GM21360 (cell line): ENCODE data around the gene FABP3.

ENCODE experiments used
- ATAC-seq: cut with Tn5 transposase; IDR thresholded peaks from one replicate; pipeline ENCODE4 v1.9.1; 2021; ENCODE audit warnings: mild to moderate bottlenecking, moderate library complexity; ENCODE audit not compliant: unreplicated experiment

The FABP3 gene

DNA sequence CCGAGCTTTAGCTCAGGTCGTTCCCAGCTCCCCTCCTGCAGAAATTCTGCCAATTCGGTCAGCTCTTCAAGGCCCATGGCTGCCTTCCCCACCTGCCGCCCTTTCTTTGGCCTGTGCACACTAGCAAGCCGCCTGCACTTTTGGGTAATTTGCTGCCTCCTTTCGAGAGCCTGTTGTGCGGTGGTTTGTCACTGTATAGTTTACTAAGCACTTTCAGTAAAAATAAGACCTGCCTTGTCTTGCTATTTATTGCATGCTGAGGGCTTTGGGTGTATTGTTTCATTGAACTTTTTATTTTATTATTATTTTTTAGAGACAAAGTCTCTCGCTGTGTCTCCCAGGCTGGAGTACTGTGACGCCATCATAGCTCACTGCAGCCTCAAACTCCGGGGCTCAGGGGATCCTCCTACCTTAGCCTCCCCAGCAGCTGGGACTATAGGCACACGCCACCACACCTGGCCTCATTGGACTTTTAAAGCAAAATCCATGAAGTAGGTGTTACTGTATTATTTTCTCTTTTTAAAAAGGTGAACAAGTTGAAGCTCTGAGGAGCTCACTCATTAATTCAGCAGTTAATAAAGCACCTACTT lies 1.1 kb upstream of the FABP3 start:
- ATAC-seq = no peak

DNA sequence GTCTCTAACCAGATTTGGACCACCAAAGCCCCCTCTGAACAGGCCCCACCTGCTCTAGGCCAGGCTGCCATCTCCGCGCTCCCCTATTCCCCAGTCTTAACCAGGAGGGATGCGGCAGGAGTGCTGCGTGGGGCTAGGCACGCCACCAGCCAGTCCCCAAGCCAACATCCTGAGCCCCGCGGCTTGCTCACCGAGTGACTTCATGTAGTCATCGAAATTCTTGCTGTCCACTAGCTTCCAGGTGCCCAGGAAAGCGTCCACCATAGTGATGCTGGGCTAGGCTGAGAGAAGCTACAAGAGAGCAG lies 173 bp downstream of the FABP3 start:
- no peak for ATAC-seq

DNA sequence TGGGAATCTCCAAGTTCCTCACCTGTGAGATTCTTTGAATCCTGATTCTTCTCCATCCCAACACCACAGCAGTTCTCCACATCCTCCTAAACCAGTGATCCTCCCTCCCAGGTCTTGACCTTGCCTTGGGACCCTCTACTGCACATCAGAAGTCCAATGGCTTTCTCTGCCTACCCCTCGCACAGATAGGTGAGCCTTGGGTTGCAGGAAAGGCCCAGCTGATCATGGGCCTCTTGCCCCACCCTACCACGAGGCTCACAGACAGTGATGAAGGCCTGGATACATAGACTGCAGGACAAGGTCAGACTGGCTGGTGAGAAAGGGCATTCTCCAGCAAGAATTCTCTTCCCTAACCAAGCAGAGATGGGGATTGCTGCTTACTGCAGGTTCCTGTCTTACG lies 825 bp downstream of the FABP3 start:
- no peak for ATAC-seq

DNA sequence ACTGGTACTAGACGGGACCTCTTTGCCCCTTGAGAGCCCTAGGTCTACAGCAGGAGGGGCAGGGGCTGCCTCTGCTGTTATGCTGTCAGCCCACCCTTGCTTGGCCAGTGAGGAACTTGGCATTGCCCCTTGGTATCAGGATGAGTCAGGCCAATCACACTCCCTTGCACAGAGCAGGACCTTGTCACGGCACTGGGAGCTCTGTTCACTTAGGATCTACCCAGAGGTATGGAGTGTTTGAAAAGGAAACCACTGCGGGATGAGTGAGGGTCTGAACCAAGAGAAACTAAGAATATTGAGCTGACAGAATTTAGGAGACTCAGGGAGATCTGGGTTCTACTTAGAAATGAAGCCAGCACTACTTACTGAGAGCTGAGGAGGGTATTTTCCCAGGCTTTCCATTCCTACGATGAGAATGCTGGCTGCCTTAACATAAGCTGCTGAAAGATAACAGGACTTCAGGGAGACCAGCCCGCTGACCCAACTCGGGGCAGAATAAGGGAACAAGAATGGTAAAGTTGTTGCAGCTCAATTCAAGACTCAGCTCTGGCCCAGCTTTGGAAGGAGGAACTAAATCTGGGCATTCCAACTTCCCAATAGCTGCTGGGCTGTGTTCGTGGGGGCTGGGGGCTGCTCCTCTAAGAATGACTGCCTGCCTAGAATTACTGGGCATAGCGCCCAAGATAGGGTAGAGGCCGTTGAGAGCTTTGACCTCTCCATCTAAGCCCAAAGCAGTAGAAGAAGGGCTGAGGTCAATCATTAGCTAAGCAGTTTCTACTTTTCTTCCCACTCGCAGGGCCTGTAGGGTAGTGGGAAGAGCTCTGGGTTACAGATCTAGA lies 1.5 kb downstream of the FABP3 start:
- ATAC-seq = no peak

- ATAC-seq = no peak
These were observed 2.3 kb downstream of the FABP3 start for GRCh38 chr1:31370565-31370964.

DNA sequence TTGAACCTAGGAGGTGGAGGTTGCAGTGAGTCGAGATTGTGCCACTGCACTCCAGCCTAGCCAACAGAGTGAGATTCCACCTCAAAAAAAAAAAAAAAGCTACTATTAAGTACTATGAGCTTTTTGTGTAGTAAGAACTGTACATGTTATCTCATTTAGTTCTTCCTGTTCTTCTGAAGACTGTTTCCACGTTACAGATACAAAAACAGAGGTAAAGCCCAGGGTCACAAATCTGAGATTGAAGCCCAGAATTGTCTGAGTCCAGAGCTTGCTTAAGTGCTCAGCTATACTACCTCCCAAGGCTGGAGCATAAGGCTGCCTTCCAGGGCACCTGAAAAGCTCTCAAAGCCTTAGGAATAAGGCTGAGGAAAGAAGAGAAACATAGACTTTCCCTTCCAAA lies 2.9 kb downstream of the FABP3 start:
- no peak for ATAC-seq

- no peak for ATAC-seq
These were observed 4.2 kb downstream of the FABP3 start for GRCh38 chr1:31368611-31369107.

DNA sequence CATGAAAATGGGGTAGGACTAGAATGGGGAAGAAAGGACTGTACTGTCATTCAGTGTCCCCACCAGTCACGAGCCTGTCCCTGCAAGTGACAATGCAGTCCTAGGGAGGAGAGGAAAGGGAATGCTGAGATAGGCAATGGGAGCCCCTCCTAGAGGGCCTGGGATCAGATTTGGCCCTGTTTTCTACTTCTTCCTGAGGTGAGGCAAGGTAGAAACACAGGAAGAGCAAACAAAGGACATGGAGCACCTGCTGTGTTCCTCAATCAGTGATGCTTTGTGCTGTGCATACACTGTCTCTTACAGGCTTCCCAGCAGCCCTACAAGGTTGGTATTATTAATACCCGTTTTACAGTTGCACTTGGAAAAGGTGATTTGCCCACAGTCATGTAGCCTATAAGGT lies 6.1 kb downstream of the FABP3 start:
- ATAC-seq = no peak

GRCh38 chr1:31364561-31365250 lies 8.2 kb downstream of the FABP3 start:
- ATAC-seq = no peak

GRCh38 chr1:31362032-31362431 lies 10.8 kb downstream of the FABP3 start:
- ATAC-seq = no peak

DNA sequence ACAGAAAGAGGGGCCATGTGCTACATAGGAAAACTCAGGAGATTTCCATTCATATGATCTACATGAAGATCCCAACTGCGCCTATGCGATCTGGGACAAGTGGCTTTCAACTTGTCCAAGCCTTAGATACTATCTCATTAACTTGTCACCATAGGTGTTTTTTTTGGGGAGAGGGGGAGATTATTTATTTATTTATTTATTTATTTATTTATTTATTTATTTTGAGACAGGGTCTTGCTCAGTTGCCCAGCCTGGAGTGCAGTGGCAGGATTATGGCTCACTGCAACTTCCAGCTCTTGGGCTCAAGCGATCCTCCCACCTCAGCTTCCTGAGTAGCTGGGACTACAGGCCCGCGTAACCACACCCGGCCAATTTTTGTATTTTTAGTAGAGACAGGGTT lies 11.3 kb downstream of the FABP3 start:
- ATAC-seq = no peak

DNA sequence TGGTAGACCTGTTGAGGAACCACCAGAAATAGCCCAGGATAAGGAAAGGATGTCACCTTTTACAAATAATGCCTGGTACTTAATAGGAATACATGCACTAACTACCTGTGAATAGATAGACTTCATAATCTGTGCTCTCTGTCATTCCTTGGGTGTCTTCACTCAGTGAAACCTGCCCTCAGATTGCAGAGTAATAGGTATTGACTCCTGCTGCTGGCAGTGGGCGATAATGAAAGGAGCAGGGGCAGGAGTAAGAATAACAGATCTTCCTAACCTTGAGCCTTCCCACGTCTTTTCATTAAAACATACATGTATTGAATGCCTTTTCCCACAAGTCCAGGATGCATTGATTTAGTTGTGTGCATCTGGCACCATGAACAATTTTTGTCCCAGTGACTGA lies 16.4 kb downstream of the FABP3 start:
- no peak for ATAC-seq

DNA sequence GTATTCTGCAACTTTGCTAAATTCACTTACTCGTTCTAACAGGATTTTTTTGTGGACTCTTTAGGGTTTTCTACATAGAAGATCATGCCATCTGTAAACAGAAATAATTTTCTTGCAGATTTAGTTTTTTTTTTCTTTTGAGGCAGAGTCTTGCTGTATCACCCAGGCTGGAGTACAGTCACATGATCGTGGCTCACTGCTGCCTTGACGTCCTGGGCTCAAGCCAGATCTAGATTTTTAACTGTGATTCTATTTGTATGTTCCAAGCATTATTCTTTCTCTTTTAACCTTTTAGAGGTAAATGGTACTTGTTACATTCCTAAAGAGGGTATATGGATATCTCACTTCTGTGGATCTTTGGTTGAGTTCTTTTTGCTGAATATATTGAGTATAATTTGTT lies 18.6 kb downstream of the FABP3 start:
- no peak for ATAC-seq

DNA sequence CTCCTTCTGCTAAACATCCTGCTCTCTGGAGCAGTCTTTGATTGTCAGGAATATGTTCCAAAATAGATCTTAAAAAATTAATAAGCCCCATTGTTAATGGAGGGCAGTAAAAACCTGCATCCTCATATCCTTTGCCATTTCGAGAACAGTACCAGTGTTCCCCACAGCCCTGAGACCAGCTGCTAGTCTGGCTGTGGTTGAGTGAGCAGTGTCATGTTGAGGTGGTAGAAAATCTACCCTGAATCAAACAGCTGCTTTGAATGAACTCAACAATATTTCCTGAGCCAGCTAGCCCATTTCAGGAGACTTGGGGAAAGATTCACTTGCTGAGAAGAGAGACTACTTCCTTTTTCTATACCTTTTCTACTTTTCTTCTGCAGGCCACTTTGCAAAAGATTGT lies 24.4 kb downstream of the FABP3 start:
- ATAC-seq = no peak

DNA sequence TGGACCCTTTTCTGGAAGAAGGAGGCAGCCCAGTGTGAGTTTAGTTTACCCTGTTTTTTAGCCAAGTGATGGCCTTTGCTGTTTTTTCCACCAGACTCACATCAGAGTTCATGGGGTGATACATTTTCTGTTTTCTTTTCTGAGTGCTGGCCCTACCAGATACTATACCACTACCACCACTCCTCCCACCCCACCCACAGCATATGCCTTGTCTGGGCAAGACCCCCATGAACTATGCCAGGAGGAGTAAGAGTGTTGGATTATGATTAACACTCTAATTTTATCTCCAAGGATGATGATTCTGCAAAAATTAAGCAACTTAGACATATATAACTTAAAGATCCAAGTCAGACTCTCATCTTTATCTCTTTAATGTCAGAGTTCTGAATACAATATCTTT lies 26.1 kb downstream of the FABP3 start:
- no peak for ATAC-seq

DNA sequence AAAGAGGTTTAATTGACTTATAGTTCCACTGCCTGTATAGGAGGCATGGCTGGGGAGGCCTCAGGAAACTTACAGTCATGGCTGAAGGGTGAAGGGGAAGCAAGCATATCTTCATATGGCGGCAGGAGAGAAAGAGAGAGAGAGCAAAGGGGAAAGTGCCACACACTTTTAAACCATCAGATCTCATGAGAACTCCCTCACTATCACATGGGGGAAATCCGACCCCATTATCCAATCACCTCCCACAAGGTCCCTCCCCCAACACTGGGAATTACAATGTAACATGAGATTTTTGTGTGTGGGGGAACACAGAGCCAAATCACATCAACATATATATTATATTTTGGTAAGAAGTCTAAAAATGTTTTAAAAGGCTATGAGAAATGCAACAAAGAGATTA lies 27.2 kb downstream of the FABP3 start:
- ATAC-seq = no peak

GRCh38 chr1:31344503-31344902 lies 28.4 kb downstream of the FABP3 start:
- no peak for ATAC-seq

DNA sequence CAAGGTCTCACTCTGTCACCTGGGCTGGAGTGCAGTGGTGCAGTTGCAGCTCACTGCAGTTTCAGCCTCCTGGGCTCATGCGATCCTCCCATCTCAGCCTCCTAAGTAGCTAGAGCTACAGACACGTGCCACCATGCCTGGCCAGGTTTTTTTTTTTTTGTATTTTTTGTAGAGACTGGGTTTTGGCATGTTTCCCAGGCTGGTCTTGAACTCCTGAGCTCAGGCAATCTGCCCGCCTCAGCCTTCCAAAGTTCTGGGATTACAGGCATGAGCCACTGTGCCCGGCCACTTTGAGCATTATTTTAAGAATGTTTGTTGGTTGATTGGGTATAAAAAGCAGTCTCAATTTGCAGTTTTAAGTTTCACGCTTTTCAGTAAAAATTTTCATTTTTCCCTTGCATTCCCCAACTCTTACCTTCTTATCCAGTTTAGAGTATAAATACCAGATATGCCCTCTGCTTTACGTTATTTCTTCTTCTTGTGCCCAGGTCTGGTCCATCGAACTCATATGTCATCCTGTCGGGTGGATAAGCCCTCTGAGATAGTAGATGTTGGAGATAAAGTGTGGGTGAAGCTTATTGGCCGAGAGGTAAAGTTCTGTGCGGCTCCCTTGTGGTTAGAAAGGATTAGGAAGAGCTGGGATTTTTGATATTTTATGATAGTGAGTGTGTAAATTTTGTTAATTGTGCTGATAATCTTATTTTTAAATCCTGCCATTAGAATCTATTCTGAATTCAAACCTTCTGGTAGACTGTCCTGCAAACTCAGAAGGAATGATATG lies 36.0 kb downstream of the FABP3 start:
- ATAC-seq = no peak

GRCh38 chr1:31335007-31335406 lies 37.9 kb downstream of the FABP3 start:
- ATAC-seq = no peak

GRCh38 chr1:31327381-31327780 lies 45.5 kb downstream of the FABP3 start:
- no peak for ATAC-seq

DNA sequence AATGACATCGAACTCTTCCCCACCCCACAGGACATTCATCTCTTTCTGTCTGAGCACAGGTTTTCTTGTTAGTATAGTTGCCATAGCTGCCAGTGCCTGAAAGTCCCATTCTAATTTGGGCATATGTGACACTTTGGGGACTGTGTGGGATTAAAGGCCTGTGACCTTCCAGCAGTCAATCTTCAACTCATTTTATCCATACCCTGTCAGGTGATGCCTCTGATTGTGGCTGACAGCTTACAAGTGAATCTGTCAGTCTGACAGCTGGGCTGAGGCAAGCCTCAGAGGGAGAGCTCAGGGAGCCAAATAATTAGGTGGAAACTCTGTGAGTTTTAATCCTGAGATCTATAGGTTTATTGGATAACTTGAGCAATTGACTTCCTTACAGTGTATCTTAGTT lies 46.4 kb downstream of the FABP3 start:
- ATAC-seq = no peak
